Right lobe of liver (tissue), 6 donors: ENCODE results near the gene DDX18. TPM values are rescaled to one million over a fixed set of nuclear protein-coding genes. Genes with fewer than 3 reads are reported as not detected.
"Not testable (repeated sequence)": the region's sequence is repeated elsewhere in the genome, so short reads cannot be mapped to it uniquely, and the experiment has no call there.

Experiments used
- ATAC-seq, 4 donors: fragments of 200-7000 bp; cut with Tn5 transposase; one replicate each; pipeline ENCODE4 v1.9.1; 2020; ENCODE audit warnings: mild to moderate bottlenecking in 4 of 4, moderate library complexity in 4 of 4
- DNase-seq, 3 donors: peaks; one replicate each; pipeline ENCODE4 v3.0.0-alpha.2; 2020
- H3K27ac ChIP-seq, 3 donors: fragments of 200-600 bp; one replicate each; pipeline ENCODE4 v1.8.0; 2022
- H3K27me3 ChIP-seq, 2 donors: fragments of 200-600 bp; one replicate each; pipeline ENCODE4 v1.8.0; 2022
- H3K36me3 ChIP-seq, 4 donors: fragments of 200-600 bp; sonication (generic) in 1 of 4; one replicate each; pipeline versions ENCODE4 v1.5.1 to v1.8.0; 2017 to 2022; ENCODE audit warnings: control low read depth in 1 of 4
- H3K4me1 ChIP-seq, 4 donors: fragments of 200-600 bp; sonication (generic) in 1 of 4; one replicate each; pipeline versions ENCODE4 v1.5.1 to v1.8.0; 2017 to 2022; ENCODE audit warnings: control low read depth in 1 of 4
- H3K4me3 ChIP-seq, 3 donors: fragments of 200-600 bp; one replicate each; pipeline ENCODE4 v1.8.0; 2022
- H3K9me3 ChIP-seq, 4 donors: fragments of 200-600 bp; sonication (generic) in 1 of 4; one replicate each; pipeline versions ENCODE4 v1.5.1 to v1.8.0; 2017 to 2022; ENCODE audit warnings: control low read depth in 1 of 4
- POLR2A ChIP-seq: fragments of 450-650 bp; IDR thresholded peaks from one replicate; pipeline ENCODE4 v1.6.1; 2017; ENCODE audit warnings: antibody characterized with exemption, mild to moderate bottlenecking
- WGBS: methylation state at CpG from one replicate; pipeline ENCODE4 v1.1.6; 2018; ENCODE audit warnings: low coverage, low lambda C conversion rate; ENCODE audit not compliant: insufficient coverage; ENCODE audit errors: missing lambda C conversion rate; 5-methylcytosine and 5-hydroxymethylcytosine counted together
- intact Hi-C, 2 donors: fragments of 100-400 bp; cut with DNase I; formaldehyde crosslinking; loops; one replicate each; pipeline versions ENCODE4 v1.11.2 to v1.14.1; 2022
- total RNA-seq, 6 experiments: library from RNA; depleted of rRNA in 2 of 6; stranded (reverse); fragments of >200 nt in 2 of 6; fragmentation: NEBNext Ultra II Directional in 3 of 6; extraction: Animal tissue kit (Norgen Biotek cat#: 25700) in 3 of 6; gene quantifications; one replicate each; pipeline versions ENCODE4 v1.1.0 to v1.2.4, GENCODE V29; 2016 to 2023
- TF ChIP-seq, protein P1 (sequence below), 4 donors: fragments of 200-600 bp in 3 of 4; fragments of 450-650 bp in 1 of 4; IDR thresholded peaks; one replicate each; pipeline versions ENCODE4 v1.5.1 to v1.8.0; 2016 to 2022; ENCODE audit warnings: antibody characterized with exemption in 4 of 4, mild to moderate bottlenecking in 2 of 4
- donor health status: DM: no; HTN: yes; CAD: no.
- donor health status: DM: no; HTN: no; CAD: no.
- donor health status: DM: no; HTN: no; CAD: no.
- donor health status: DM: no; HTN: yes; CAD: no.
- donor health status: DM: no; HTN: yes; CAD: no.

Gene DDX18
- total RNA-seq, 6 experiments from 2014 or later, result 20.5 to 35.1 (median 24.6) TPM

DNA sequence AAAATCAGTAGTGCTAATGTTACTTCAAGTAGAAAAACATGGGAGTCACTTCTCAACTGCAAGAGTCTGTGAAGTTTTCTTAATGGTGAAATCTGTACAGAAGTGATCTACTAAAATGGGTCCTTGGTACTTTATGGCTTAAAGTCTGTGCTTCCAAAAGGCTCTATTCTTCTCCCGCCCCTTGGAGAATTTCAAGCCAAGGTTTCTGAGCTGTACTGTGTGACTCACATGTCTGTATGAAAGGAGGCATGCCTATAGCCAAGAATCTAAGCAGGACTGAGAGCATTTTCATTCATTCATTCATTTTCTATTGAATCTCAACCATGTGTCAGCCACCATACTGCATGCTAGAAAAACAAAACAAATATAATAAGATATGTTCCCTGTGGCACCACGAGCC is 19.8 kb upstream of the DDX18 start:
- intact Hi-C loops, result no loop called here
- H3K36me3 ChIP-seq, result no peaks in the 10 kb centered on the region
- H3K4me3 ChIP-seq, result no peak overlapping the region
- DNase-seq, result no peak
- no peak for TF ChIP-seq POLR2A
- TF ChIP-seq, protein P1, sequence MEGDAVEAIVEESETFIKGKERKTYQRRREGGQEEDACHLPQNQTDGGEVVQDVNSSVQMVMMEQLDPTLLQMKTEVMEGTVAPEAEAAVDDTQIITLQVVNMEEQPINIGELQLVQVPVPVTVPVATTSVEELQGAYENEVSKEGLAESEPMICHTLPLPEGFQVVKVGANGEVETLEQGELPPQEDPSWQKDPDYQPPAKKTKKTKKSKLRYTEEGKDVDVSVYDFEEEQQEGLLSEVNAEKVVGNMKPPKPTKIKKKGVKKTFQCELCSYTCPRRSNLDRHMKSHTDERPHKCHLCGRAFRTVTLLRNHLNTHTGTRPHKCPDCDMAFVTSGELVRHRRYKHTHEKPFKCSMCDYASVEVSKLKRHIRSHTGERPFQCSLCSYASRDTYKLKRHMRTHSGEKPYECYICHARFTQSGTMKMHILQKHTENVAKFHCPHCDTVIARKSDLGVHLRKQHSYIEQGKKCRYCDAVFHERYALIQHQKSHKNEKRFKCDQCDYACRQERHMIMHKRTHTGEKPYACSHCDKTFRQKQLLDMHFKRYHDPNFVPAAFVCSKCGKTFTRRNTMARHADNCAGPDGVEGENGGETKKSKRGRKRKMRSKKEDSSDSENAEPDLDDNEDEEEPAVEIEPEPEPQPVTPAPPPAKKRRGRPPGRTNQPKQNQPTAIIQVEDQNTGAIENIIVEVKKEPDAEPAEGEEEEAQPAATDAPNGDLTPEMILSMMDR (IDR thresholded peaks at IDR 0.05), result no peak
- H3K27ac ChIP-seq, result no peak overlapping the region
- H3K27me3 ChIP-seq, result no peaks in the 10 kb centered on the region
- ATAC-seq, result no peak
- no peaks in the 10 kb centered on the region for H3K4me1 ChIP-seq
- WGBS, result 31% methylated on average over 2 of the region's 2 CpGs
- H3K9me3 ChIP-seq, result no peaks in the 10 kb centered on the region

DNA sequence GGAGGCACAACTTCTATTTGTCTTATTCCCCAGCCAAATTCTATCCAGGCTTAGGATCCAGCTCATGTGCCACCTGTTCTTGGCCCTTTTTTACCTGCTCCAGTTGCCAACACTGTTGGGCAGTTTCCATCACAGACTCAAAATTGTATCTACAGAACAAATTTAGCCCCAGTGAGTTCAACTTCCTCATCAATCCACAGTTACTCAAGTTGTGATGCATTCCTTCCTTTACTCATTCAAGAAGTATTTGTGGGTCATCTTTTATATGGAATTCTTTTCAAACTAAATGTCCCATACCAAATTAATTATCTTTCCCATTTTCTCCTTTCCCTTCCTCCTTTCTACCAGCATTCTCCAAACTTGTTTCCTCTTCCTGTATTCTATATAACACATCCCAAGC is 12.7 kb upstream of the DDX18 start:
- no peak overlapping the region for H3K27ac ChIP-seq
- intact Hi-C loops, result no loop called here
- H3K4me1 ChIP-seq, result no peaks in the 10 kb centered on the region
- no peaks in the 10 kb centered on the region for H3K27me3 ChIP-seq
- no peaks in the 10 kb centered on the region for H3K9me3 ChIP-seq
- TF ChIP-seq, protein P1 (IDR thresholded peaks at IDR 0.05), result no peak
- TF ChIP-seq POLR2A, result no peak
- H3K36me3 ChIP-seq, result no peaks in the 10 kb centered on the region
- H3K4me3 ChIP-seq, result no peak overlapping the region
- DNase-seq, result no peak
- ATAC-seq, result no peak

DNA sequence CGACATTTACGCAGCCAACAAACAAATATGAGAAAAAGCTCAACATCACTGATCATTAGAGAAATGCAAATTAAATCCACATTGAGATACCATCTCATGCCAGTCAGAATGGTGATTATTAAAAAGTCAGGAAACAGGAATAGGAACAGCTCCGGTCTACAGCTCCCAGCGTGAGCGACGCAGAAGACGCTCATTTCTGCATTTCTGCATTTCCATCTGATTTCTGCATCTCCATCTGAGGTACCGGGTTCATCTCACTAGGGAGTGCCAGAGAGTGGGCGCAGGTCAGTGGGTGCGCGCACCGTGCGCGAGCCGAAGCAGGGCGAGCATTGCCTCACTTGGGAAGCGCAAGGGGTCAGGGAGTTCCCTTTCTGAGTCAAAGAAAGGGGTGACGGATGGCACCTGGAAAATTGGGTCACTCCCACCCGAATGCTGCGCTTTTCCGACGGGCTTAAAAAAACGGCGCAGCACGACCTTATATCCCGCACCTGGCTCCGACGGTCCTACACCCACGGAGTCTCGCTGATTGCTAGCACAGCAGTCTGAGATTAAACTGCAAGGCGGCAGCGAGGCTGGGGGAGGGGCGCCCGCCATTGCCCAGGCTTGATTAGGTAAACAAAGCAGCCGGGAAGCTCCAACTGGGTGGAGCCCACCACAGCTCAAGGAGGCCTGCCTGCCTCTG is 10.7 kb upstream of the DDX18 start:
- H3K36me3 ChIP-seq, H3K4me1 ChIP-seq, ATAC-seq, intact Hi-C loops, H3K4me3 ChIP-seq, H3K27me3 ChIP-seq, H3K27ac ChIP-seq, H3K9me3 ChIP-seq, DNase-seq: not testable (repeated sequence)
- WGBS, result 52% methylated on average over 18 of the region's 35 CpGs

DNA sequence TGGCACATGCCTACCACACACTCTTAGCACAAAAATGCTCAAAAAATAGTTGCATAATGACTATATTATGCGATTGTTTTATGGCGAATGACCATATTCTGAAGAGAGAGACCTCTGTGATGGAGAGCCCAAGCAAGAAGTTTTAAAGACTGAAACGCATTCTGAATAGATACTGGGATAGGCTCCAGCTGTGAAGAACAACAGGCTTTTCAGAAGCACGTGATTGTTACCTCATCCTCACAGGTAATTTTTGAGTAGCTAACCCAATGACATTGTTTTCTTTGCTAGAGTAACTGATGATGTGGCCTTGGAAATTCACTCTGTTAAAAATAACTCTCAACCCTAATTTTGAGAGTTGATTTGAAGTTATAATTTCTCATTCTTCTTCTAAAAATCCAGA is 2.0 kb upstream of the DDX18 start:
- no peak for ATAC-seq
- Histone ChIP-seq H3K4me3 (no peak overlapping the region), H3K27ac (no peak overlapping the region), H3K36me3 (no peaks in the 10 kb centered on the region), H3K4me1 (peaks cover 0 to 18% (median 5%) of the 10 kb centered on the region in 4 donors), H3K9me3 (no peaks in the 10 kb centered on the region), H3K27me3 (no peaks in the 10 kb centered on the region)
- WGBS, result 54% methylated on average over 4 of the region's 4 CpGs
- TF ChIP-seq, protein P1 (IDR thresholded peaks at IDR 0.05), result no peak
- TF ChIP-seq POLR2A, result no peak
- intact Hi-C loops, result no loop called here
- DNase-seq, result no peak

DNA sequence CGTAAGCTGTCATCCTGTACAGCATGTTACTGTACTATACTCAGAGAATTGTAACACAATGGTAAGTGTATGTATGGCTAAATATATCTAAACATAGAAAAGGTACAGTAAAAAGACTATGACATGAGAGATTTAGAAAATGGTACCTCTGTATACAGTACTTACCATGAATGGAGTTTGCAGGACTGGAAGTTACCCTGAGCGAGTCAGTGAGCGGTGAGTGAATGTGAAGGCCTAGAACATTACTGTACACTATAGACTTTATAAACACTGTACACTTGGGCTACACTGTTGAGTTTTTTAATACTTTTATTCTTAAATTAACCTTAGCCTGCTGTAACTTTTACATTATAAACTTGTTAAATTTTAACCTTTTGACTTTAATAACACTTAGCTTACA is 1.5 kb downstream of the DDX18 start:
- ATAC-seq, result no peak
- intact Hi-C loops, result no loop called here
- TF ChIP-seq, protein P1 (IDR thresholded peaks at IDR 0.05), result no peak
- no peak for TF ChIP-seq POLR2A
- no peaks in the 10 kb centered on the region for H3K27me3 ChIP-seq
- no peak for DNase-seq
- H3K4me1 ChIP-seq, result peaks cover 0 to 18% (median 5%) of the 10 kb centered on the region in 4 donors
- H3K27ac ChIP-seq, result no peak overlapping the region
- peaks cover 0 to 35% (median 7%) of the 10 kb centered on the region in 4 donors for H3K36me3 ChIP-seq
- 94% methylated on average over 3 of the region's 3 CpGs for WGBS
- H3K4me3 ChIP-seq, result peak overlapping the region in 2 of 3 donors; percentile 75 to 95
- no peaks in the 10 kb centered on the region for H3K9me3 ChIP-seq
